HG02970 (cell line): ENCODE results near the gene DMXL2.
"Not testable (repeated sequence)": the region's sequence is repeated elsewhere in the genome, so short reads cannot be mapped to it uniquely, and the experiment has no call there.

Source experiments
- ATAC-seq: cut with Tn5 transposase; IDR thresholded peaks from one replicate; pipeline ENCODE4 v1.9.1; 2021; ENCODE audit warnings: mild to moderate bottlenecking, moderate library complexity, moderate number of reproducible peaks; ENCODE audit not compliant: unreplicated experiment, low FRiP score

Gene DMXL2

DNA sequence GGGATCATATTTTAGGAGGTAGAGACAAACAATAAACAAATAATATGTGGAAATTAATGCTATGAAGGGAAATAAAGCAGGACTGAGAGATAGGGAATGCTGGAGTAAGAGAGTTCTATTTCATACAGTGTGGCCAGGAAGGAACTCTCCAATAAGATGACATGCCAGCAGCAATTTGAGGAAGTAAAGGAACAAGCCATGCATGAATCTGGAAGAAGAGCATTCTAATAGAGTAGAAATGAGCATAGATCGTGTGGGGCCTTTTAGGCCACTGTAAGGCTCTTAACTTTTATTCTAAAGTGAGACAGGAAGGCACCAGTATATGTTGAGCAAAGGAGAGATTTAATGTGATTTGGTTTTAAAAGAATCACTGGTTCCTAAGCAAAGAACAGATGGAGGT lies 126.3 kb downstream of the DMXL2 start:
- no peak for ATAC-seq

DNA sequence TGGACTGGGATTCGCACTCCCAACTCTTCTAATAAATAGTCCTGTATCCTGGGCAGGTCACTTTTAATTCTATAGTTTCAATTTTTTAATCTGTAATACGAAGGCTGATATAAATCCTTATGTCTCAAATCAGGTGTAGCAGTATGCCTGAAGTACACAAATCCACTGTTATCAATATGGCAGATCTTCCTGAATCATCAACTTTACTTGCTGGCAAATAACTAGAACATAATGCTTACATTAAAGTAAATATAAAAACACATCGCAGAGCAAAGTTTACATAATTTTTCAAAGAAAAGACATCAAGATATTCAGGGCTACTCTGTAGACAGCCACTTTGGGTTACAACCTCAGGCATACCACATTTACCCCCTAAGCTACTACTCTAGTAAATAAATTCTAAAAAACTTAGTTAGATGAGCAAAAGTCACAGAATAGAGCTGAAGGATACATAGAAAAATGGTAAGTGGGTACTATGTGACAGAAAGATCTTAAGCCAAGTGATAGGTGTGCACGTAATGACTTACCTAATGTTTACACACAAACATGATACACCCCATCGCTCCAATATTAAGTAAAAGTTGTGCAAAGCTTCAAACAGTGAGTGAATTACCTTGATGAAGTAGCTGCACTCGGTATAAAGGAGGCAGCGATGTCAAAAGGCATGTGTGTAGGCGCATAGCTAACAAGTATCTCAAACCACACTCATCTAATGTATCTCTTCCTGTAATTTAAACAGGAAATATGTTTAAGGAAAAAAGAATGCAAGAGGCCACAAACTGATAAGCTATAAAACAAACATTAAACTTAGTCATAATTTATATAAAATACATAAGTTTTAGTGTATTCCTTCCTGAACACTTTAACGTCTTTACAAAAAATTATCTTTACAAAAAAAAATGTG lies 127.9 kb downstream of the DMXL2 start:
- no peak for ATAC-seq

DNA sequence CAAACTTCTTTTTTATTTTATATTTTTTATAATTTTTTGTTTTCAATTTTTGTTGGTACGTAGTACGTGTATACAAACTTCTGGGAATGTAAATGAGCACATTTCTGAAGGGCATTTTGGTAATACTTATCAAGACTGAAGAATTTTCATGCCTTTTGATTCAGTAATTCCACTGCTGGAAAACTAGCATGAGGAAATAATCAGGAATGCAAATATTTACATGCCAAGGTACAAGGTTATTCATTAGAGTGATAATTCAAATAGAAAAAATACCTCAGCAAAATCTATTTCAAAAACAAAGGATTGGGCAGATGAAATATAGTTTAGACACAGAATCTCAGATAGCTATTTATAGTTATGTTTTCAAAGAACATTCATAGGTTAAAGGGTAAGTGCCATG lies 128.7 kb downstream of the DMXL2 start:
- ATAC-seq = no peak

DNA sequence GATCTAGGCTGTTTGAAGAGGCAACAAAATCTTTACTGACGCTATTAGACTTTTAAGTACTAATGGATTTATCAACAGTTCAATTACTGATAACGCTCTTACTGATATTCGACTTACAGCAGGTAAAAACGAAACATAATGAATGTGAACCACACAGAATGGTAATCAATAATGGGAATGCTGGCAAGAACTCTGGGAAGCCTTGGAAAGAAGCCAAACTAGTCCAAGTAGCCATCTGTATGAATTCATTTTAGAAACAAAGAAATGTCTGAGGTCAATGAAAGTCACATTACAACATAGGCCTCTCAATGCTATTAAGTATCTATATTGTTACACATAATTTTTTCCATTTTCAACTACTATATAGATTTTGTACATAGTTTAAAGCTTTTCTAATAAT lies 130.0 kb downstream of the DMXL2 start:
- ATAC-seq = no peak

DNA sequence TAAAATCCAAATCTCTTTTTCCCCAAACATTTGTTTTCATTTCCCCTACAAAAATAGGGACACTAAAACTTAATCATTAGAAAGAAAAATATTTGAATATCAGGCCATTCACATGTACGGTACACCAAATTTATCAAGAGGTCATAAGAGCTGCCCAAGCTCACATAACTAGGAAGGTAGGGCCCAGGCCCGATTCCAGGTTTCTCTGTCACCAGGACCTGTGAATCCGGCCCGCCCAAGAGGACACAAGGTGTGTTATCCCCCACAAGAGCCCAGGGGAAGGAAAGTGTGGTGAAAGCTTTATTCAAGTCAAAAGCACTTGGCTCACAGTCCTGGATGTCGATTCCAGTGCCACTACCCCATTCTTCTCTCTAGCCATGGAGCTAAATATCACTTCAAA lies 130.6 kb downstream of the DMXL2 start:
- ATAC-seq = no peak

DNA sequence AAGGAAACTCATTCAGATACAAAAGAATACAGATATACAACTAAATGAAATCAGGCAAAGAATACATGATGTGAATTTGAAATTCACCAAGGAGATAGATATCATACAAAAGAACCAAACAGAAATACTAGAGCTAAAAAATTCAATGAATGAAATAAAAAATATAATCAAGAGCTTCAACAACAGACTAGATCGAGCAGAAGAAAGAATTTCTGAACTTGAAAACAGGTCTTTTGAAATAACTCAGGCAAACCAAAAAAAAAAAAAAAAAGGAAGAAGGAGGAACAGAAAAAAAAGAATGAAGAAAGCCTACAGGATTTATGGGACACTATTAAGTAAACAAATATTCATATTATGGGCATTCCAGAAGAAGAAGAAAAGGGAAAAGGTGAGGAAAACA lies 137.8 kb downstream of the DMXL2 start:
- ATAC-seq = no peak

DNA sequence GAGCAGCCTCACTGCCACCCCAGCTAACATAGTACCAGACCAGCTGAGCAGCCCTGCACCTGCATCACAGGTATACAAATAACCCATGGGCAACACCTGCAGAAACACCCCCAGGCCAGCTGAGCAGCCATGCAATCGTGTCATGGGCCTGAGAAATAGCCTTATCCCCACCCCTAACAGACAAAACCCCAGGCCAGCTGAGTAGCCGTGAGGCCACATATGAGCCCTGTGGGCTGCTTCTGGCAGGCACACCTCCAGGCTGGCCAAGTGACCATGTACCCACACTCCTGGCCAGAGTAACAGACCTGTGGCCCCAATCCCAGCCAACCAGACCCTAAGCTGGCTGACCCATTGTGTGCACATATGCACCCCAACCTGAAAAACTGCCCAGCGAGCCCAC lies 138.6 kb downstream of the DMXL2 start:
- no peak for ATAC-seq

DNA sequence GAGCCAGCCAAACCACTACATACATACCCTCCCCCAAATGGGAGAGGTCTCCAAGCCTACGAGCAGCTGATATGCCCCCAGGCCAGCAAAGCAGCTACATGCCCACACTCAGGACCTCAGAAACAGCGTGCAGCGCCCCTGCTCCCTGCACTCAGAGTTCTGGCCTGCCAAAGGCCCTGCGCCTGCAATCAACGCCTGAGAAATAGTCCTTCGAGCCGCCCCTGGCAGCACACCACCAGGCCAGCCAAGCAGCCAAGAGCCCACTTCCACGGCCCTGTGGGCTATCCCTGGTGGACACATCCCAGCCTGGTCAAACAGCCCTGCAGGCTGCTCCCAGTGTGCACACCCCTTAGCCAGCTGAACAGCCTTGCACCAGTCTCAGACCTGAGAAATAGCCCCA lies 139.1 kb downstream of the DMXL2 start:
- ATAC-seq = no peak

DNA sequence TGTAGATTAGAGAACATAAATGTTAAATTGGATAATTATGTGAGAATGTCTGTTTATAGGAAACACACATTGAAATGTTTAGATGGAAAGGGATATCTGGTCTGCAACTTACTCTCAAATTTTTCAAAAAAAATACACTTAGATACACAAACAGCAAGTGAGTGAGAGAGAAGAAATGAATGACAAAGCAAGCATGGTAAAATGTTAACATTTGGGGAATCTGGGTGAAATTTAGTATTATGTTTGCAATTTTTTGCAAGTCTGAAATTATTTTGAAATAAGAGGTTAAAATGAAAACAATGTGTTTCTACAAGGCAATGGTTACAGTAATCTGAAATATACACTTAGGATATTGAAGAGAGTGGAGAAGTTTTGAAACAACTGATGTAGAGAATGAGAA lies 146.8 kb downstream of the DMXL2 start:
- no peak for ATAC-seq

DNA sequence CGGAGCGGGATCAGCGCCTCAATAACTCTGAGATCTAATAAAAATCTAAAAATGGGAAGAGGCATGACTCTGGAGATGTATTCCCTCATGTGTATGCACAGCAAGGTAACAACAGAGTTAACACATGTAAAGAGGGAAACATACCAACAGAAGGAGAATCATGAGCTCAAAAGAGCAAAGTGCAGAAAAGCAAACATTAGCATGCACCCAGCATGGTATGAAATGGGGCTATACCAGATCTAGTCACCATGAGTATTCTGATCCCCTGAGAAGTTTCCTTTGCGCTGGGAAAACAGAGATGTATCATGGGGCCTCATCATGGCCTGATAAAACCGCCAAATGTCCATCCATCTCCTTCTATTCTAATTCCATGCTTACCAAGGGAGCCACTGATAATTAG lies 152.1 kb downstream of the DMXL2 start:
- ATAC-seq = no peak

DNA sequence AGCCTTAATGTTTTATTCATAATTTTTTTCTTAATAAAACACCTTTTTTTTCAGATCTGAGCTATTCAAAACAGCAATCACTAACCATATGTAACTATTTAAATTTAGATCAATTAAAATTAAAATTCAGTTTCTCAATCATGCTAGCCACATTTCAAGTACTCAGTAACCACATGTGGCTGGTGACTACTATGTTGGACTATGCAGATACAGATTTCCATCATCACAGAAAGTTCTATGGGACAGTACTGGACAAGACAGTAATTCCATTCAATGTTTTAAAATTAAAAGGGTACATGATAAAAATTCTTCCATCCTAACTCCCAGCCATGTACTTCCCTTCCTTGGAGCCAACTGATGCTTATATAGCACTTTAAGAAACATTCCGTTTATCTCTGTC lies 161.8 kb downstream of the DMXL2 start:
- ATAC-seq = no peak

DNA sequence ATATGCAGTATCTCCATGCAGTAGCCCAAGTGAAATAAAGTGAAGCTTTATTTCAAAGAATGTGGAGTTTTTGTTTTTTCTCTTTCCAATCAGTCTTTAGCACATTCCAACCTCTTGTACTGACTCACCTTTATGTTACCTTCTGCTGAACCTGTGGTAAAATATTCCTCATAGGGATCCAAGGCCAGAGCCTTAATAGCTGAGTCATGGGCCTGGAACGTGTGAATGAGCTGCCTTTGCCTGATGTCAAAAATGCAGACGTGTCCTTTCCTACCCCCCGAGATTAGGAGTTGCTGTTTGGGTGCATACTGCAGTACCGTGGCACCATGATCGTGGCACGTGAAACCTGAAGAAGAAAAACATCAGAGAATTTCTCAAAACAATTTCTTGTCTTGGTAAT lies 172.6 kb downstream of the DMXL2 start:
- ATAC-seq = no peak

DNA sequence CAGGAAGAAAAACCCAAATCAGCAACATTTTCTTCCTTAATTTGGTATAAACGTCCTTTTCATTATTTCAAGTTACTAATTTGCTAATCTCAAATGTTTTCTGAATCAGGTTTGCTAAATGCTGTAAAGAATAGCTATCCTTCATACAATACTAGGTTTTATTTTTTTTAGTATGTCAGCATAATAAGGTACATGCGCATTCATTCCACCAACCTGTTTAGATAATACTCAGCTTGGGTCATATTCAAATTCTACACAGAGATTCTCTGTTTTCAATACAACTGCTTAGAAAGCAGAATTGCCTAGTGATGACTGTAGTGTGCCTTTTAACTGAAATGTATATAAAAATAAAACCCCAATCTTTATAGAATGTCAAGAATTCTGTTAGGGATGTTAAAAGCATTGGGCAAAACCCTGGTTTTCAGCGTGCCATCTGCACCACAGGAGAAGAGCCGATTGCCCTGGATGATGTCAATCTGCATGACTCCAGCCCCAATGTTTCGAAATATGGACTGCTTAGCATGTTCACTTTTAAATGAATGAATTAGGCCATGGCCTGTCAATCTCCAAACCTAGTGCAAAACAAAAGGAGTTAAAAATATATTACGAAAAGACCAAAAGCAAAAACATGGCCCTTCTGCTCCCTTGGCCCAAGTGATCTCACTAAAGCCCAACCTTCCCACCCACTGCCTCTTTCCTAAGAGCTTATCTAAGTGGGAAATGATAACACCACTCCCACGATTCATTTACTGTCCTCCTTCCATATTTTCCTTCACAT lies 173.8 kb downstream of the DMXL2 start:
- no peak for ATAC-seq

DNA sequence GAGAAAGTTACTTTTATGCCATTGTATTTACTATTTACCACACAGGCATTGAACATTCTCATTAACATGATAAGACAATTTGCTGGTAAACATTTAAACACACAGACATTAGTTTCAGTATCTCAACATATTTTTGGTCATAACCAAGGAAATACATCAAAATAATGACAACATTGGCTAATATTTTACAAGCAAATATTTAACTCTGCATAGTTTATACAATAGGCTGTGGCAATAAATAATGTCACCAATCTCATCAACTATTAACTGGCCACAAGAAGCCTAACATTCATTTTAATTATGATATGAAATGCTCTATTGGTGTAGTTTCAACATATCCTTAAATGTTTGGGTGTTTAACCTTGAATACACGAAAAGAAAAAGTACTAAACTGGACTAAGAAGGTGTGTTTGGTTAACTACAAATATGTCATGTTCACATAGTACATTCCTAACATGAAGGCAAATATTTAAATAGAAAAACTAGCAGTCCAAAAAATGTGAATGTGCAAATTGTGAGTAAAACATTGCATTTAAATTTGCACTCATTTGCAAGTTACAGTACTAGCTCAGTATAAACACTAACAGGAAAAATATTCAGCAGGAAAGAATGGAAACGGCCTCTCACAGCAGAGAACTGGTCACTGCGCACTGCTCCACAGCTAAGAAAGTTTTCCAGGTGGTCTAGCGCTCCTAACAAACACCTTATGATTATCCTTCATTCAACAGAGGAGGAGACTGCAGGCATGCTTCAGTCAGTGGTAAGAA lies 174.5 kb downstream of the DMXL2 start:
- ATAC-seq = no peak

DNA sequence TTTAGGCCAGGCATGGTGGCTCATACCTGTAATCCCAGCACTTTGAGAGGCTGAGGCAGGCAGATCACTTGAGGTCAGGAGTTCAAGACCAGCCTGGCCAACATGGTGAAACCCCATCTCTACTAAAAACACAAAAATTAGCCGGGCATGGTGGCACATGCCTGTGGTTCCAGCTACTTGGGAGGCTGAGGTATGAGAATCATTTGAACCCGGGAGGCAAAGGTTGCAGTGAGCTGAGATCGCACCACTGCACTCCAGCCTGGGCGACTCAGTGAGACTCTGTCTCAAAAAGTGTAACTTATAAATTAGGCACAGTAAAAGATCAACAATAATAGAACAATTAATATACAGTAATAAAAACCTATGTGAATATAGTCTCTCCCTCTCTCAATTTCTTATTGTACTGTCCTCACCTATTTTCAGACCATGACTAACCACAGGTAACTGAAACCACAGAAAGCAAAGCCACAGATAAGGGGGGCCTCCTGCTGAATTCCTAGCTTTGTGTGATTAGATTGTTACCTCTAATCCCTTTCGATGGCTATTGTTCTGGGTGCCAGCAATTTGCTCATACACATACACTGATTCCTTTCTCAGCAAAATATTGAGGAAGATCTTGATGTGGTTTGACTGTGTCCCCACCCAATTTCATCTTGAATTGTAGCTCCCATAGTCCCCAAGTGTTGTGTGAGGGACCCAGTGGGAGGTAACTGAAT lies 176.4 kb downstream of the DMXL2 start:
- not testable (repeated sequence) for ATAC-seq

DNA sequence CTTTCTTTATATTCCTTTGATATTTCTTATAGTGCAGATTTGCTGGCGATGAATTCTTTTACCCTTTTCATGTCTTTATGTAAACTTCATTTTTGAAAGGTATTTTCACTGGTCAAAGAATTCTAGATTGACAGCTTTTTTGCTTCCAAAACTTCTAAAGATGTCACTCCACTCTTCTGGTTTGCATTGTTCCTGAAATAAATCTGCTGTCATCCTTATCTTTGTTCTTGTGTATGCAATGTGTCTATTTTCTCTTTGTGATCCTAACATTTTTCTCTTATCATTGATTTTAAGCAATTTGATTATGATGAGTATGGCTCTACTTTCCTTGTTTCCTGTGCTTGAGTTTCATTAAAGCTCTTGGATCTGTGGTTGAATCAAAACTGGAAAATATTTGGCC lies 177.8 kb downstream of the DMXL2 start:
- ATAC-seq = no peak

DNA sequence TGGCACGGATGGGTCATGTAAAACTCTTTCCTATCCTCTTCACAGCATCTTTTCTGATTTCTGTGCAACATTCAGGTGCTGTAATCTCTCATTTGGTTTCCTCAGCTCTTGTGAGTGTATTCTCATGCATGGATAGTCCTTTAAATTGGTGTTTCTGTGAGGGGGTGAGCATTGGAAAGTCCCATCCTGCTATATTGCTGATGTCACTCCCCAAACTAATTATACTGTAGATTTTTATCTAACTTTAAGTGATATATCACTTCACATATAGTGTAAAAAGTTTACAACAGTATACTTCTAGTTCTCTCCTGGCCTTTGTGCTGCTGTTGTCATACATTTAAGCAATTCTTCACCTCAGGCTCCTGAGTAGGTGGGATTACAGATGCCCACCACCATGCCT lies 178.5 kb downstream of the DMXL2 start:
- ATAC-seq = no peak

DNA sequence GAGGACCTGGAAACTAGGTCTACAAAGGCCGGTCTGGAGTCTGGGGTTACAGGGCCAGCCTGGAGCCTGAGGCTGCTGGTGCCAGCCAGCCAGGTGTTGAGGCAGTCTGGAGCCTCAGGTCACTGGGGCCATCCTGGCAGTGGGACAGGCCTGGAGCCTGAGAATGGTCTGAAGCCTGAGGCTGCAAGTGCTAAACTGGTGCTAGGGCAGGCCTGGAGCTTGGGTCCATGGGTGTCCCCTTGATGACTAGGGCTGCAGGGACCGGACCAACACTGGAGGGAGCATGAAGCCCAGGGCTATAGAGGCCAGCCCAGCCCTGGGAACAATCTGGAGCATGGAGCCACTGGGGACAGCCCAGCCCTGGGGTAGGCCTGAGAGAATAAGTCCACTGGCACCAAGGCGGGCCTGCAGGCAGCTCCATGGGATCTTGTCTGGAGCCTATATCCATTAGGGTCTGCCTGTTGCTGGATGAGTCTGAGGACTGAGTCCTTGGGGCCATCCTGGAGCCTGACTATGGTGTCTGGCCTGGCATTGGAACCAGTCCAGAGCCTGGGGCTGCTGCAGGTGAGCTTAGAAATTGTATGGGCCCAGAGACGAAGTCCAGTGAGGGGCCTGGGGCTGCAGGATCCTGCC lies 179.2 kb downstream of the DMXL2 start:
- no peak for ATAC-seq

DNA sequence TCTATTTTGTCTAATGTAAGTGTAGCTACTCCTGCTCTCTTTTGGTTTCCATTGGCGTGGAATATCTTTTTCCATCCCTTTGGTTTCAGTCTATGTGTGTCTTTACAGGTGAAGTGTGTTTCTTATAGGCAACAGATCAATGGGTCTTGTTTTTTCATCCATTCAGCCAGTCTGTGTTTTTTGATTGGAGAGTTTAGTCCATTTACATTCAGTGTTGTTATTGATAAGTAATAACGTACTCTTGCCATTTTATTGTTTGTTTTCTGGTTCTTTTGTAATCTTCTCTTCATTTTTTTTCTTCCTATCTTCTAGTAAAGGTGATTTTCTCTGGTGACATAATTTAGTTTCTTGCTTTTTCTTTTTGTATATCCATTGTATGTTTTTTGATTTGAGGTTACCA lies 184.0 kb downstream of the DMXL2 start:
- no peak for ATAC-seq

DNA sequence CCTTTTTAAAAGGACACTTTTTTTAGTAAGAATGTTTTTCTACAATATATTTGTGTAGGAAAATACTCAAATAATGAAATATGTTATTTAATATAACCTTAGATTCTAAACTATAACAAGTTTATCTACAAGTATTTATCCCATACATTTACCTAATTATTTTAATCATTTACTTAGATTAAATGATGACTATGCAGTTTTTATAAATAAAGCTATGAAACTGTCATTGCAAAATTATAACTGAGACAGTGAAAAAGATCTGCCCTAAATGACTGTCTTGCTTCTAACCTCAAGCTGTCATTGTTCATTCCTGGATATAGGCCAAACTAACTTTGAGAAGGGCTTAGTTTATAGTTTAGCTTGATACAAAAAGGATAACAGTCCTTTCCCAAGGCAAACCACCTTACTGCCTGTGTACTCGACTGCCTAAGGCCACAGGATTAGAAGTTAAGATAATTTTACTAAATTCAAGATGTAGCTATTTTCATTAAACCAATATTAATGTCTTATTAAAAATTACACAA lies 197.0 kb downstream of the DMXL2 start:
- no peak for ATAC-seq
